Measurements from ENCODE around the gene DNAAF8.
"Not testable (repeated sequence)": the region's sequence is repeated elsewhere in the genome, so short reads cannot be mapped to it uniquely, and the experiment has no call there.

DNAAF8 gene

DNA sequence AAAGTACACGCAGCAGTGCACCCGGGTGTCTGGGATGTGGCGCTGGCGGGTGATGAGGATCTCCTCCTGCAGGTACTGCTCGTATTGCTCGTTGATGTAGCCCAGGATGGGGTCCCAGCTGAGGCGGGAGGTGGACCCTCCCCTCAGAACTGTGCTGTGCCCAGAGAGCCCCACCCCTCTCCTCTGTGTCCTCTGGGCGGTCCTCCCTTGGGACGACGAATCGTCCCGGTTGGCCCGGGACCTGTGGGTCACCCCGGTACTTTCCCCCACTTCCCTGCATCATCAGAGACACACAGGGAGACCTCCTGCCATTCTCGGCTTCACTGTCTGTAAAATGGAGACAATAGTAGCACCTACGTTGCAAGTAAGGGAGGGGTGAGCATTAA is 49.6 kb downstream of the DNAAF8 start:
- no peak overlapping the region for H3K4me3 ChIP-seq (ENCODE audit: low read depth, low read length)
- DNase-seq (ENCODE audit: low read depth) = no peak
- TF ChIP-seq, protein P1, sequence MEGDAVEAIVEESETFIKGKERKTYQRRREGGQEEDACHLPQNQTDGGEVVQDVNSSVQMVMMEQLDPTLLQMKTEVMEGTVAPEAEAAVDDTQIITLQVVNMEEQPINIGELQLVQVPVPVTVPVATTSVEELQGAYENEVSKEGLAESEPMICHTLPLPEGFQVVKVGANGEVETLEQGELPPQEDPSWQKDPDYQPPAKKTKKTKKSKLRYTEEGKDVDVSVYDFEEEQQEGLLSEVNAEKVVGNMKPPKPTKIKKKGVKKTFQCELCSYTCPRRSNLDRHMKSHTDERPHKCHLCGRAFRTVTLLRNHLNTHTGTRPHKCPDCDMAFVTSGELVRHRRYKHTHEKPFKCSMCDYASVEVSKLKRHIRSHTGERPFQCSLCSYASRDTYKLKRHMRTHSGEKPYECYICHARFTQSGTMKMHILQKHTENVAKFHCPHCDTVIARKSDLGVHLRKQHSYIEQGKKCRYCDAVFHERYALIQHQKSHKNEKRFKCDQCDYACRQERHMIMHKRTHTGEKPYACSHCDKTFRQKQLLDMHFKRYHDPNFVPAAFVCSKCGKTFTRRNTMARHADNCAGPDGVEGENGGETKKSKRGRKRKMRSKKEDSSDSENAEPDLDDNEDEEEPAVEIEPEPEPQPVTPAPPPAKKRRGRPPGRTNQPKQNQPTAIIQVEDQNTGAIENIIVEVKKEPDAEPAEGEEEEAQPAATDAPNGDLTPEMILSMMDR (conservative IDR thresholded peaks at IDR 0.05; ENCODE audit: low read depth, low read length) = no peak

DNA sequence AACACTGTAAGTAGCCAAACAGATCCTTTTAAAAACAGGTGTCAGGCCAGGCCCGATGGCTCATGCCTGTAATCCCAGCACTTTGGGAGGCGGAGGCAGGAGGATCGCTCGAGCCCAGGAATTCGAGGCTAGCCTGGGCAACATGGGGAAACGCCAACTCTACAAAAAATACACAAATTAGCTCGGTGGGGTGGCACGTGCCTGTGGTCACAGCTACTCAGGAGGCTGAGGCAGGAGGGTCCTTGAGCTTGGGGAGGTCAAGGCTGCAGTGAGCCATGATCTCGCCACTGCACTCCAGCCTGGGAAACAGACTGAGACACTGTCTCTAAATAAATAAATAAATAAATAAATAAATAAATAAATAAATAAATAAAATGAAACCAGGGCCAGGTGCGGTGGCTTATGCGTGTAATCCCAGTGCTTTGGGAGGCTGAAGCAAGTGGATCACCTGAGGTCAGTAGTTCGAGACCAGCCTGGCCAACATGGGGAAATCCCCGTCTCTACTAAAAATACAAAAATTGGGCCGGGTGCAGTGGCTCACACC is 50.2 kb downstream of the DNAAF8 start:
- not testable (repeated sequence) for H3K4me3 ChIP-seq (ENCODE audit: low read depth, low read length); DNase-seq (ENCODE audit: low read depth)

- no peak for DNase-seq (ENCODE audit: low read depth)
- no peak overlapping the region for H3K4me3 ChIP-seq (ENCODE audit: low read depth, low read length)
- TF ChIP-seq, protein P1 (conservative IDR thresholded peaks at IDR 0.05; ENCODE audit: low read depth, low read length) = no peak
Measured at GRCh38 chr16:4785758-4786433, 51.6 kb downstream of the DNAAF8 start.

GRCh38 chr16:4787068-4787467 is 52.7 kb downstream of the DNAAF8 start:
- H3K4me3 ChIP-seq (ENCODE audit: low read depth, low read length) = no peak overlapping the region
- DNase-seq (ENCODE audit: low read depth) = no peak
- TF ChIP-seq, protein P1 (conservative IDR thresholded peaks at IDR 0.05; ENCODE audit: low read depth, low read length) = no peak

DNA sequence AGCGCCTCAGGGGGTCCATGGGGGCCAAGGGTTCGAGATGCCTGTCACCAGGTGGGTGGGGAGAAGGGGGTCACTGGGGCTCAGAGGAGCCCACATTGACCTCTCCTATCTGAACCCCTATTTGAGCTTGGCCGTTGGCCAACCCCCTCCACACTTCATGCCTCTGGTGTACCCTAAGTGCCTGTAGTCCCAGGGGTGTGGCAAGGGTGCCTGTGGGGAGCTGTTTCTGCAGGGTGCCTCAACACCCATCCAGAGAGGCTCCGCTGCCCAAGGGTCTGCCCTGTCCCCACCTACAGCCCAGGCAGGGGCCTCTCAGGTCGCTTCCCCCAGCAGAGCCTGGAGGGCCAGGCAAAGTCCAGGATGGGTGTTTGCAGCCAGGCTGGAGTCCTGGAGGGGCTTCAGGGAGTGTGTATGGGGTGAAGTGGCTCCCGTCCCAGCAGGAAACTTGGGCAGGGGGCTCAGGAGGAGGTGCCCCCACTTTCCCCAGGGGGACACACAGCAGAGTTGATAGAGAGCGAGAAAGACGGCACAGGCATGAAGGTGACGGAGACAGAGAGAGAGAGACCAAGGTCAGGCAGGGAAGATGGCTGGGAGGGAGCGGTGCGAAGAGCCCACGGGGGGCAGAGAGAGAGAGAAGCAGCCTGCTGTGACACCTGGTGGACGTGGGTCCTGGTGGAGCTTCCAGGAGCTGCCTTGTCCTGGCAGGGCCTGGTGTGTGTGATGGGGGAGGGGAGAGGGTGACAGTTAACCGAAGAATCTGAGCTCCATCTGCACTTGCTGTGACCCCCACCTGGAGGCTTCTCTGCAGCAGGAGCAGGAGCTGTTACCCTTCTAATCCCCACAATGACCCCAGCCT is 53.5 kb downstream of the DNAAF8 start, which contains the start of gene SEPTIN12:
Gene SEPTIN12, minus strand, starts transcription at position 719 of the 856 bp plus-strand sequence. Its CDS starts 700 bp downstream, at position 19.
- H3K4me3 ChIP-seq (ENCODE audit: low read depth, low read length) = no peak within 1 kb of the TSS
- TF ChIP-seq, protein P1 (conservative IDR thresholded peaks at IDR 0.05; ENCODE audit: low read depth, low read length) = no peak
- no peak for DNase-seq (ENCODE audit: low read depth)

DNA sequence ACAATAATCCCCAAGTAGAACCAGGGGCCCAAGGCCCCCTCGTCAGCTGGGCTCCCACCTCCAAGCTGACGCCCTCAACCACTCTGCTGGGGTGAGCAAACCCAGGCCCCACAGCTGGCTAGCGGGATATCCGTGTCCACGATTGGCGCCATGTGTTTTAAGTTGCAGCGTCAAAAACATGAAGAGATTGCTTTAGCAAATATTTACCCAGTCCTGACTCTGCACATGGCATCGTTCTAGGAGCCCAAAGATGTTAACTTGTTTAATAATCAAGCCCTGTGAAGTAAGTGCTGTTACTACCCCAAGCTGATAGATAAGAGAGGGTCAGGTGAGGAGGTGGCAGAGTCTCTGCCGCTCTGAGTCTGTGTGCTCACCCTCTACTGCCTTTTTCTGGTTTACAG is 54.2 kb downstream of the DNAAF8 start:
- H3K4me3 ChIP-seq (ENCODE audit: low read depth, low read length) = no peak overlapping the region
- TF ChIP-seq, protein P1 (conservative IDR thresholded peaks at IDR 0.05; ENCODE audit: low read depth, low read length) = no peak

GRCh38 chr16:4788910-4789309 is 54.6 kb downstream of the DNAAF8 start:
- no peak overlapping the region for H3K4me3 ChIP-seq (ENCODE audit: low read depth, low read length)
- DNase-seq (ENCODE audit: low read depth) = no peak
- TF ChIP-seq, protein P1 (conservative IDR thresholded peaks at IDR 0.05; ENCODE audit: low read depth, low read length) = no peak

More for the DNA sequence above, 54.2 kb downstream of the DNAAF8 start:
- no peak for DNase-seq (ENCODE audit: low read depth)

All from choroid plexus epithelial cell (primary cell).